ENCODE measurements around the gene IL17A.
"Not testable (repeated sequence)": the region's sequence is repeated elsewhere in the genome, so short reads cannot be mapped to it uniquely, and the experiment has no call there.

Gene IL17A

DNA sequence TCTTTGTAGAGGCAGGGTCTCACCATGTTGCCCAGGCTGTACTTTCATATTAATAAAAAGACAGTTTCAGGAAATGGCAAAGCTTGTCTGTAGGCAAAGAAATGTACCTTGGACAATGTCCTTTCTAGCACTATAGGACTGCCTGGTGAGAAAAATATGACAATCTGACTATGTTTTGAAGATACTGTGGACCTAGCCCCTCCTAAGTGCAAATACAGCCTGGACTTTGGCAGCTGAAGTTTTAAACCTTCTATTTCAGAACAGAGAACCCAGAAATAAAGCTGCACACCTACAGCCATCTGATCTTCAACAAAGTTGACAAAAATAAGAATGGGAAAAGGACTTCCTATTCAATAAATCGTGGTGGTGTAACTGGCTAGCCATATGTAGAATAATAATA, 18.9 kb upstream of the IL17A start:
- Histone ChIP-seq H3K36me3 (ENCODE audit: control insufficient read depth, insufficient read depth, low read length) (no peaks in the 10 kb centered on the region), H3K4me3 (replicated peaks; ENCODE audit: low read depth, low read length) (no peak overlapping the region), H3K27me3 (replicated peaks; ENCODE audit: control insufficient read depth, insufficient read depth, low read length) (no peaks in the 10 kb centered on the region)
- TF ChIP-seq, protein P1, sequence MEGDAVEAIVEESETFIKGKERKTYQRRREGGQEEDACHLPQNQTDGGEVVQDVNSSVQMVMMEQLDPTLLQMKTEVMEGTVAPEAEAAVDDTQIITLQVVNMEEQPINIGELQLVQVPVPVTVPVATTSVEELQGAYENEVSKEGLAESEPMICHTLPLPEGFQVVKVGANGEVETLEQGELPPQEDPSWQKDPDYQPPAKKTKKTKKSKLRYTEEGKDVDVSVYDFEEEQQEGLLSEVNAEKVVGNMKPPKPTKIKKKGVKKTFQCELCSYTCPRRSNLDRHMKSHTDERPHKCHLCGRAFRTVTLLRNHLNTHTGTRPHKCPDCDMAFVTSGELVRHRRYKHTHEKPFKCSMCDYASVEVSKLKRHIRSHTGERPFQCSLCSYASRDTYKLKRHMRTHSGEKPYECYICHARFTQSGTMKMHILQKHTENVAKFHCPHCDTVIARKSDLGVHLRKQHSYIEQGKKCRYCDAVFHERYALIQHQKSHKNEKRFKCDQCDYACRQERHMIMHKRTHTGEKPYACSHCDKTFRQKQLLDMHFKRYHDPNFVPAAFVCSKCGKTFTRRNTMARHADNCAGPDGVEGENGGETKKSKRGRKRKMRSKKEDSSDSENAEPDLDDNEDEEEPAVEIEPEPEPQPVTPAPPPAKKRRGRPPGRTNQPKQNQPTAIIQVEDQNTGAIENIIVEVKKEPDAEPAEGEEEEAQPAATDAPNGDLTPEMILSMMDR (IDR thresholded peaks at IDR 0.05; ENCODE audit: insufficient read depth, low read length, poor library complexity, severe bottlenecking) = no peak
- no peak for DNase-seq (ENCODE audit: extremely low read depth, insufficient read length)

DNA sequence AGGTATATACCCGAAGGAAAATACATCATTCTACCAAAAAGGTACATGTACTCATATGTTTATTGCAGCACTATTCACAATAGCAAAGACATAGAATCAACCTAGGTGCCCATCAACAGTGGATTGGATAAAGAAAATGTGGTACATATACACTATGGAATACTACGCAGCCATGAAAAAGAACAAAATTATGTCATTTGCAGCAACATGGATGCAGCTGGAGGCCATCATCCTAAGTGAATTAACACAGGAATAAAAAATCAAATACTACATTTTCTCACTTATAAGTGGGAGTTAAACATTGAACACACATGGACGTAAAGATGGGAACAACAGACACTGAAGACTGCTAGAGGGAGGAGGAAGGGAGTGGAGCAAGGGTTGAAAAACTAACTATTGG, 17.8 kb upstream of the IL17A start:
- not testable (repeated sequence) for DNase-seq (ENCODE audit: extremely low read depth, insufficient read length); H3K27me3 ChIP-seq (replicated peaks; ENCODE audit: control insufficient read depth, insufficient read depth, low read length); H3K4me3 ChIP-seq (replicated peaks; ENCODE audit: low read depth, low read length)

DNA sequence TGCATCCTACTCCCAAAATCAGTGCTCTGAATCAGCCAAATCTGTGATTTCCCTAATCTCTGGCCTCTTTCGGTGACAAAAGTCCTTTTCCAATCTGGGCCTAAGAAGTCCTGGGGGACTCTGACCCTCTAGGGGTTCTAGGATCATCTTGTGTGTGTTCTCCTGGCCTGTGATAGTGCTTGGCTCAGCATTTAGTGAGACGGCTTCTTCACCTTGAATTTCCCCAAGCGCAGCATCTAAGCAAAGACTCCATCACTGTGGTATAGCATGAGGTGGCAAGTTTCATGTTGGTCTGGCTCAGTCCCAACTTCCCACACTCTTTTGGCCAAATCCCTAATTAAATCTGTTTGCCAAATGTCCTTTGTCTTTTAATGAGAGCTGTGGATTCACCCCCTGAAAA, 12.1 kb upstream of the IL17A start:
- Histone ChIP-seq H3K36me3 (ENCODE audit: control insufficient read depth, insufficient read depth, low read length) (no peaks in the 10 kb centered on the region), H3K27me3 (replicated peaks; ENCODE audit: control insufficient read depth, insufficient read depth, low read length) (no peaks in the 10 kb centered on the region)
- no peak for DNase-seq (ENCODE audit: extremely low read depth, insufficient read length)

More for the DNA sequence above, 17.8 kb upstream of the IL17A start:
- not testable (repeated sequence) for H3K36me3 ChIP-seq (ENCODE audit: control insufficient read depth, insufficient read depth, low read length)

DNA sequence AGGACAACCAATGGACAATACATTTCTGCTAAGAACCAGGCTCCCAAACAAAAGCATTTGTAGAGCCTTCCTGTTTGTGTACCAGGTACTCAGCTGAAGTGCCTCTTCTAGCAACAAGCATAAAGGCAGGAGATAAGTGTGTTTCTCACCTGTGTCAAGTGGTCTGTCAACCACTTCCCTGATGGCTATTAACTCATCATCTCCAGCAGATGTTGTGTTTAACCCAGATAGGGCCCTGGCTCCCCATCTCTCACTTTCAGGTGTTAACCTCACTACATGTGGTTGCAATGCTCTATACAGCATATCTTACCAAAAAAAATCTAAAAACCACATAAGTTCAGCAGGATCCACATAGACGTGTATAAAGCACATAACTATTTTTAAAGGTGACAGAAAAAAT, 9.6 kb upstream of the IL17A start:
- H3K4me3 ChIP-seq (replicated peaks; ENCODE audit: low read depth, low read length) = no peak overlapping the region
- peak; percentile 36 for DNase-seq (ENCODE audit: extremely low read depth, insufficient read length)

More for the DNA sequence above, 12.1 kb upstream of the IL17A start:
- TF ChIP-seq, protein P1 (IDR thresholded peaks at IDR 0.05; ENCODE audit: insufficient read depth, low read length, poor library complexity, severe bottlenecking) = no peak
- no peak overlapping the region for H3K4me3 ChIP-seq (replicated peaks; ENCODE audit: low read depth, low read length)

GRCh38 chr6:52177961-52178360, 8.2 kb upstream of the IL17A start:
- Histone ChIP-seq H3K36me3 (ENCODE audit: control insufficient read depth, insufficient read depth, low read length) (no peaks in the 10 kb centered on the region), H3K4me3 (replicated peaks; ENCODE audit: low read depth, low read length) (no peak overlapping the region), H3K27me3 (replicated peaks; ENCODE audit: control insufficient read depth, insufficient read depth, low read length) (no peaks in the 10 kb centered on the region)
- no peak for DNase-seq (ENCODE audit: extremely low read depth, insufficient read length)
- TF ChIP-seq, protein P1 (IDR thresholded peaks at IDR 0.05; ENCODE audit: insufficient read depth, low read length, poor library complexity, severe bottlenecking) = no peak

More for the DNA sequence above, 9.6 kb upstream of the IL17A start:
- TF ChIP-seq, protein P1 (IDR thresholded peaks at IDR 0.05; ENCODE audit: insufficient read depth, low read length, poor library complexity, severe bottlenecking) = no peak
- H3K27me3 ChIP-seq (replicated peaks; ENCODE audit: control insufficient read depth, insufficient read depth, low read length) = no peaks in the 10 kb centered on the region
- H3K36me3 ChIP-seq (ENCODE audit: control insufficient read depth, insufficient read depth, low read length) = no peaks in the 10 kb centered on the region

DNA sequence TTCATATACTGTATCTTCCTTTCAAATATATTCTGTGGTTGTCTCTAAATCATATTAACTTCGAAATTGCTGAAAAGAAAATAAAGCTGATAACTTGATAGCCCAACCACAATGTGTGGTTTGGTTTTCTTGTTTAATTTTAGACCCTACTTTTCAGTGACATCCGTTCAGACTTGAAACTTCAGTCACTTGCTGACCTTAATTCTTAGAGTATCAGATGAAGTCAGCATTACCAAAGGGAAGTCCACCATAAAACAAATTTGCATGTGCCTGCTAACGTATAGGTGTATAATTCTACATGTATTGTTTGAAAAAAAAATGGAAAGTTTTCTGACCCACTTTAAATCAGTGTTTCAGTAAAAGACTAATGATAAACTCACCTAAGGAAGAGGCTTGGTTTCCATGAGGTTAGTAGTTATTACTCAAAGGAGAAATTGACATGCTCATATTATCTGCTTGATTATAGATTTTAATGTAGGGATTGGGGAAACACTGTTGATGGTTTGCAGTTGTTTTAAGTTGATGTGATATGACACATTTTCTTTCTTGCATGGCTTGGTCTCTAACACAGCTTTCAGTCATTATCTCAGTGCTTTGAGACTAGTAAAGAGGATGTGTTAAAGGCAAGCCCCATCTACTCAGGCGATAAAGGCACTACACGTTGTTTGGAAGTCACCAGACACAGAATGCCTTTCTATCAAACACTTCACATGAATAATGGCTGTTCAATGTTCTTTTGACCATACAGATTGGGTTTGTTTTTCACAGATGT, 5.2 kb upstream of the IL17A start:
- TF ChIP-seq, protein P1 (IDR thresholded peaks at IDR 0.05; ENCODE audit: insufficient read depth, low read length, poor library complexity, severe bottlenecking) = no peak
- Histone ChIP-seq H3K36me3 (ENCODE audit: control insufficient read depth, insufficient read depth, low read length) (no peaks in the 10 kb centered on the region), H3K4me3 (replicated peaks; ENCODE audit: low read depth, low read length) (no peak overlapping the region), H3K27me3 (replicated peaks; ENCODE audit: control insufficient read depth, insufficient read depth, low read length) (no peaks in the 10 kb centered on the region)
- DNase-seq (ENCODE audit: extremely low read depth, insufficient read length) = no peak

All from GM06990 (cell line).